Upper lobe of right lung (tissue), 1 donor: ENCODE measurements around the gene CALU. TPM values are rescaled to one million over a fixed set of nuclear protein-coding genes. Genes with fewer than 3 reads are reported as not detected.

Experiments used
- ATAC-seq: fragments of 200-7000 bp; cut with Tn5 transposase; one replicate; pipeline ENCODE4 v1.9.1; 2020; ENCODE audit warnings: mild to moderate bottlenecking, moderate library complexity
- DNase-seq: peaks from one replicate; pipeline ENCODE4 v3.0.0-alpha.2; 2020
- H3K27ac ChIP-seq: fragments of 200-600 bp; one replicate; pipeline ENCODE4 v1.8.0; 2022
- H3K27me3 ChIP-seq: fragments of 200-600 bp; one replicate; pipeline ENCODE4 v1.8.0; 2022; ENCODE audit warnings: mild to moderate bottlenecking
- H3K36me3 ChIP-seq: fragments of 200-600 bp; one replicate; pipeline ENCODE4 v1.8.0; 2022
- H3K4me1 ChIP-seq: fragments of 200-600 bp; one replicate; pipeline ENCODE4 v1.8.0; 2022
- H3K4me3 ChIP-seq: fragments of 200-600 bp; one replicate; pipeline ENCODE4 v1.8.0; 2022; ENCODE audit warnings: mild to moderate bottlenecking
- H3K9me3 ChIP-seq: fragments of 200-600 bp; one replicate; pipeline ENCODE4 v1.8.0; 2022
- CTCF ChIP-seq: fragments of 200-600 bp; IDR thresholded peaks from one replicate; pipeline ENCODE4 v1.8.0; 2022; ENCODE audit warnings: antibody characterized with exemption
- intact Hi-C: fragments of 100-400 bp; cut with DNase I; formaldehyde crosslinking; loops from one replicate; pipeline ENCODE4 v1.11.0; 2022
- total RNA-seq: library from RNA; stranded (reverse); fragmentation: NEBNext Ultra II Directional; extraction: Animal tissue kit (Norgen Biotek cat#: 25700); gene quantifications from one replicate; pipeline ENCODE4 v1.2.1, GENCODE V29; 2021
- donor health status: DM: no; HTN: yes; CAD: no; lungs with severe emphysema.

Gene CALU
- total RNA-seq, 1 donor from 2014 or later = 100 TPM

- intact Hi-C loops = no loop called here
- TF ChIP-seq CTCF = no peak
- Histone ChIP-seq H3K4me1 (peaks cover 25% of the 10 kb centered on the region), H3K9me3 (no peaks in the 10 kb centered on the region), H3K4me3 (no peak overlapping the region), H3K27ac (no peak overlapping the region), H3K27me3 (no peaks in the 10 kb centered on the region), H3K36me3 (no peaks in the 10 kb centered on the region)
- no peak for DNase-seq
- ATAC-seq = no peak
Measured at GRCh38 chr7:128742206-128742605, 3.0 kb downstream of the CALU start.

- no peaks in the 10 kb centered on the region for H3K9me3 ChIP-seq
- no peaks in the 10 kb centered on the region for H3K27me3 ChIP-seq
- peak overlapping the region; percentile 3 for H3K27ac ChIP-seq
- no peak overlapping the region for H3K4me3 ChIP-seq
- DNase-seq = no peak
- ATAC-seq = no peak
- H3K36me3 ChIP-seq = peaks cover 2% of the 10 kb centered on the region
- peaks cover 23% of the 10 kb centered on the region for H3K4me1 ChIP-seq
- intact Hi-C loops = no loop called here
- no peak for TF ChIP-seq CTCF
Measured at GRCh38 chr7:128743112-128743772, 4.1 kb downstream of the CALU start.

GRCh38 chr7:128744366-128744905 is 5.3 kb downstream of the CALU start:
- Histone ChIP-seq H3K9me3 (no peaks in the 10 kb centered on the region), H3K36me3 (peaks cover 14% of the 10 kb centered on the region), H3K4me1 (peaks cover 19% of the 10 kb centered on the region), H3K27me3 (no peaks in the 10 kb centered on the region), H3K4me3 (no peak overlapping the region), H3K27ac (no peak overlapping the region)
- DNase-seq = no peak
- peak; percentile 64 for ATAC-seq
- intact Hi-C loops = no loop called here
- no peak for TF ChIP-seq CTCF

GRCh38 chr7:128745706-128746105 is 6.5 kb downstream of the CALU start:
- Histone ChIP-seq H3K36me3 (peaks cover 27% of the 10 kb centered on the region), H3K4me3 (no peak overlapping the region), H3K4me1 (peaks cover 11% of the 10 kb centered on the region), H3K27me3 (no peaks in the 10 kb centered on the region), H3K9me3 (no peaks in the 10 kb centered on the region), H3K27ac (no peak overlapping the region)
- no peak for TF ChIP-seq CTCF
- DNase-seq (no peak), ATAC-seq (no peak)
- intact Hi-C loops = no loop called here

- Histone ChIP-seq H3K27me3 (no peaks in the 10 kb centered on the region), H3K4me3 (no peak overlapping the region), H3K27ac (no peak overlapping the region), H3K36me3 (peaks cover 45% of the 10 kb centered on the region), H3K9me3 (no peaks in the 10 kb centered on the region), H3K4me1 (no peaks in the 10 kb centered on the region)
- no peak for ATAC-seq
- intact Hi-C loops = no loop called here
- no peak for DNase-seq
- no peak for TF ChIP-seq CTCF
Measured at GRCh38 chr7:128747327-128748079, 8.3 kb downstream of the CALU start.
